BJ (cell line): ENCODE results near the gene ZNF146. TPM values are rescaled to one million over a fixed set of nuclear protein-coding genes. Genes with fewer than 3 reads are reported as not detected.

ENCODE experiments used
- CTCF ChIA-PET: fragments of 350-600 bp; formaldehyde crosslinking; extraction: SDS; loops from one replicate; lab custom pipeline; 2021; ENCODE audit warnings: antibody characterized with exemption, inconsistent platforms; lab: Yijun Ruan, JAX
- POLR2A ChIA-PET: fragments of 300-600 bp; sonication (Branson Sonifier 250); formaldehyde crosslinking; extraction: SDS; loops from one replicate; lab custom pipeline; 2021; ENCODE audit warnings: antibody characterized with exemption; lab: Charles Lee
- DNase-seq: peaks from one replicate; pipeline ENCODE4 v3.0.0-alpha.2; 2011; ENCODE audit warnings: low read depth
- H3K27me3 ChIP-seq: 2 replicates; pipeline ENCODE4 v1.6.0; 2011; ENCODE audit warnings: low read length; ENCODE audit not compliant: control insufficient read depth, insufficient read depth
- H3K36me3 ChIP-seq: 2 replicates; pipeline ENCODE4 v1.5.1; 2011; ENCODE audit warnings: low read length; ENCODE audit not compliant: control insufficient read depth, insufficient read depth
- H3K4me3 ChIP-seq: 2 replicates; pipeline ENCODE4 v1.5.1; 2011; ENCODE audit warnings: low read depth, mild to moderate bottlenecking, control low read depth, low read length
- CTCF ChIP-seq: IDR thresholded peaks from 2 replicates; pipeline ENCODE4 v1.5.1; 2011; ENCODE audit warnings: low read depth, mild to moderate bottlenecking, control low read depth, inconsistent platforms, low read length, moderate library complexity; ENCODE audit not compliant: insufficient read depth
- polyA plus RNA-seq: library from polyadenylated mRNA; depleted of rRNA; stranded (reverse); fragments of >200 nt; gene quantifications from 2 replicates; pipeline ENCODE4 v1.2.3, GENCODE V29; 2011

Gene ZNF146
- polyA plus RNA-seq, 1 experiment, result 24.3 TPM

DNA sequence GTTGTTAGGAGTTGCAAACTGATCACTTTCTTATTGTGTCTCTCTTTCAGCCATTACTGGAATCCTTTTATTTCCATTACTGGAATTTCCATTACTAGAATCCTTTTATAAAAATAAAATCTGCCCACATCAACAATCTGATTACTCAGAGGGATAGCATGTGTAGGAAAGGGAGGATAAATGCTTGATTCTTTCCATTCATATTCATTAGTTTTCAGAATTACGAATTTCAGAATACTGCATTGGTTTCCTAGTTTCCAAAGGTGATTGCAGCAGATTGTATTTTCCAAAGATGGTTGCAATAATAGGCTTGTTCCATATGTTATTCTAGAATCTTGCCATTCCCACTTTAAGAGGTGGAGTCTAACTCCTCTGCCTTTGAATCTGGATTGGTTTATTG, 37.1 kb downstream of the ZNF146 start:
- TF ChIP-seq CTCF, result no peak
- DNase-seq, result no peak
- ChIA-PET CTCF (no interaction called here), POLR2A (no interaction called here)
- no peak overlapping the region for H3K4me3 ChIP-seq
- no peaks in the 10 kb centered on the region for H3K27me3 ChIP-seq
- H3K36me3 ChIP-seq, result no peaks in the 10 kb centered on the region

- POLR2A ChIA-PET, result no interaction called here
- TF ChIP-seq CTCF, result no peak
- no peak for DNase-seq
- no peak overlapping the region for H3K4me3 ChIP-seq
- no peaks in the 10 kb centered on the region for H3K27me3 ChIP-seq
- no peaks in the 10 kb centered on the region for H3K36me3 ChIP-seq
- CTCF ChIA-PET, result no interaction called here
Observed at GRCh38 chr19:36254848-36255247, 39.9 kb downstream of the ZNF146 start.

GRCh38 chr19:36255316-36255715, 40.4 kb downstream of the ZNF146 start:
- POLR2A ChIA-PET, result no interaction called here
- H3K4me3 ChIP-seq, result no peak overlapping the region
- TF ChIP-seq CTCF, result no peak

GRCh38 chr19:36256064-36256463, 41.2 kb downstream of the ZNF146 start:
- POLR2A ChIA-PET, result no interaction called here
- CTCF ChIA-PET, result no interaction called here
- TF ChIP-seq CTCF, result no peak

More at GRCh38 chr19:36255316-36255715, 40.4 kb downstream of the ZNF146 start:
- Histone ChIP-seq H3K36me3 (no peaks in the 10 kb centered on the region), H3K27me3 (no peaks in the 10 kb centered on the region)
- no peak for DNase-seq
- CTCF ChIA-PET, result no interaction called here

DNA sequence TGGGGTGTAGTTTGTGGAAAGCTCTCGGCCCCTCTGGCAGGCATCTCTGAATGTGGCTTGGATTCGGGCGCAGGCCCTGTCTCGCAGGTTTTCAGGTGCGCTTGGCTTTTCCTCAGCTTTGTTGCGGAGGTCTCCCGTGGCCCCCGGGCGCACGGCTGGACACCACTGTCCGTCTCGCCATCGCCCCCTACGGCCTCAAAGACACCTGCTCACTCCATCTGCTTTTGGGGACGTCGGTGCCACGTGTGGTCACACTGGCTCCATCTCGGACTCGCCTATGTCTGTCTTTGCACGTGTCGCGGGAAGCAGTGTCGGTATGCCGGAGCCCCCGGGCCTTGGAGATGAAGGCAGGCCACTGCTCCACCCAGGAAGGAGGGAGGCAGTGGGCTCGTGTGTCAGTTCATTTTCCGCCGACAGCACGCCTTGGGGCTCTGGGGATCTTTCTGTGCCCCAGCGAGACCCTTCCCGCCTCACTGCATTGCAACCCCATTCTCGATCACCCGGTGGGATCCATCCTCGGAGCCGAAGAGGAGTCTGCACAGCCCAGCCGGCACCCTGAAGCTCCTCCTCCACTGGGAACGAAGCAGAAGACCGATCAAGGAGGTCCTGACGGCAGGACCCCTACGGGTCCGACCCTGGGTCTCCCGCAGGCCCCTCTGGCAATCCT, 42.1 kb downstream of the ZNF146 start:
- Histone ChIP-seq H3K36me3 (no peaks in the 10 kb centered on the region), H3K4me3 (peak overlapping the region; percentile 18), H3K27me3 (no peaks in the 10 kb centered on the region)
- no peak for DNase-seq
- no peak for TF ChIP-seq CTCF
- ChIA-PET POLR2A (no interaction called here), CTCF (no interaction called here)

More at GRCh38 chr19:36256064-36256463, 41.2 kb downstream of the ZNF146 start:
- Histone ChIP-seq H3K36me3 (no peaks in the 10 kb centered on the region), H3K27me3 (no peaks in the 10 kb centered on the region), H3K4me3 (no peak overlapping the region)
- no peak for DNase-seq
